Keratinocyte (primary cell): ENCODE data around the gene ACACA. TPM values are rescaled to one million over a fixed set of nuclear protein-coding genes. Genes with fewer than 3 reads are reported as not detected.

Experiments
- DNase-seq: peaks from one replicate; pipeline ENCODE4 v3.0.0-alpha.2; 2011; ENCODE audit warnings: low read depth, missing footprints, low spot score
- FAIRE-seq: peaks from 2 replicates; lab custom pipeline; 2011; peaks lifted over from hg19 to GRCh38; lab: Jason Lieb, UNC
- H2AFZ ChIP-seq: 2 replicates; pipeline ENCODE4 v1.6.0; 2012; ENCODE audit warnings: low read length, control low read depth, inconsistent platforms; ENCODE audit not compliant: control insufficient read depth
- H3K27ac ChIP-seq: 2 replicates; pipeline ENCODE4 v1.5.1; 2011; ENCODE audit warnings: low read length; ENCODE audit not compliant: control insufficient read depth, insufficient read depth
- H3K27me3 ChIP-seq: 3 replicates; pipeline ENCODE4 v1.6.0; 2011; ENCODE audit warnings: low read length; ENCODE audit not compliant: control insufficient read depth, insufficient read depth; ENCODE audit errors: extremely low read depth
- H3K36me3 ChIP-seq, 2 experiments: 2 replicates in 1 of 2; 3 replicates in 1 of 2; pipeline ENCODE4 v1.5.1; 2011; ENCODE audit warnings: low read length in 2 of 2, mild to moderate bottlenecking in 1 of 2; ENCODE audit not compliant: control insufficient read depth in 2 of 2, insufficient read depth in 2 of 2; ENCODE audit errors: extremely low read depth in 1 of 2
- H3K4me1 ChIP-seq: 3 replicates; pipeline ENCODE4 v1.5.1; 2011; ENCODE audit warnings: low read length; ENCODE audit not compliant: control insufficient read depth, insufficient read depth; ENCODE audit errors: extremely low read depth
- H3K4me2 ChIP-seq: 3 replicates; pipeline ENCODE4 v1.6.0; 2011; ENCODE audit warnings: low read depth, low read length; ENCODE audit not compliant: control insufficient read depth, insufficient read depth; ENCODE audit errors: extremely low read depth
- H3K4me3 ChIP-seq, 3 experiments: fragments of 200-600 bp in 1 of 3; sonication (generic) in 1 of 3; 2 replicates in 2 of 3; 3 replicates in 1 of 3; pipeline ENCODE4 v1.5.1; 2011 to 2016; ENCODE audit warnings: low read length in 3 of 3, mild to moderate bottlenecking in 3 of 3, control low read depth in 2 of 3, inconsistent platforms in 1 of 3, low read depth in 1 of 3, mixed read lengths in 1 of 3, mixed run types in 1 of 3, moderate library complexity in 1 of 3; ENCODE audit not compliant: control insufficient read depth in 2 of 3, insufficient read depth in 2 of 3; ENCODE audit errors: extremely low read depth in 1 of 3
- H3K79me2 ChIP-seq: 2 replicates; pipeline ENCODE4 v1.6.0; 2012; ENCODE audit warnings: low read length; ENCODE audit not compliant: control insufficient read depth, insufficient read depth
- H3K9ac ChIP-seq: 3 replicates; pipeline ENCODE4 v1.6.0; 2011; ENCODE audit warnings: low read length; ENCODE audit not compliant: control insufficient read depth, insufficient read depth; ENCODE audit errors: extremely low read depth
- H3K9me1 ChIP-seq: 3 replicates; pipeline ENCODE4 v1.6.0; 2011; ENCODE audit warnings: low read length; ENCODE audit not compliant: control insufficient read depth, insufficient read depth; ENCODE audit errors: extremely low read depth
- H3K9me3 ChIP-seq: 2 replicates; pipeline ENCODE4 v1.5.1; 2012; ENCODE audit warnings: low read depth, low read length; ENCODE audit not compliant: control insufficient read depth
- H4K20me1 ChIP-seq: 3 replicates; pipeline ENCODE4 v1.6.0; 2011; ENCODE audit warnings: low read length; ENCODE audit not compliant: control insufficient read depth, insufficient read depth; ENCODE audit errors: extremely low read depth
- CTCF ChIP-seq, 3 experiments: IDR thresholded peaks in 1 of 3; conservative IDR thresholded peaks in 1 of 3; optimal IDR thresholded peaks in 1 of 3; 2 replicates in 2 of 3; 3 replicates in 1 of 3; pipeline versions ENCODE3 to v1.5.1; 2011; ENCODE audit warnings: low read length in 3 of 3, mild to moderate bottlenecking in 3 of 3, moderate library complexity in 2 of 3, control low read depth in 1 of 3, inconsistent platforms in 1 of 3; ENCODE audit not compliant: insufficient read depth in 2 of 3; ENCODE audit errors: extremely low read depth in 1 of 3
- EZH2 ChIP-seq: IDR thresholded peaks from one replicate; pipeline ENCODE4 v1.6.1; 2012; ENCODE audit warnings: inconsistent platforms, mild to moderate bottlenecking, low read length, moderate library complexity
- dilution Hi-C: fragments of 300-500 bp; cut with MboI; formaldehyde crosslinking; loops from one replicate; pipeline ENCODE4 v1.7.0; 2020; ENCODE audit warnings: low sequenced_read_pairs; ENCODE audit not compliant: extremely low pct_ligation_motif_present
- polyA plus RNA-seq, 5 experiments: library from polyadenylated mRNA; depleted of rRNA in 3 of 5; stranded (reverse) in 3 of 5; stranded (forward) in 1 of 5; unstranded in 1 of 5; fragments of >200 nt; gene quantifications; 1 replicate in 1 of 5; 2 replicates in 3 of 5; 3 replicates in 1 of 5; pipeline versions ENCODE4 v1.2.1 to v1.2.3, GENCODE V29; 2011 to 2012; ENCODE audit warnings: missing spikeins in 2 of 5, low read depth in 1 of 5, low replicate concordance in 1 of 5

Gene ACACA
- polyA plus RNA-seq, 1 donor (not counting 4 experiments of a cell fraction or from before 2014, with no cell fraction given): 85.8 TPM

DNA sequence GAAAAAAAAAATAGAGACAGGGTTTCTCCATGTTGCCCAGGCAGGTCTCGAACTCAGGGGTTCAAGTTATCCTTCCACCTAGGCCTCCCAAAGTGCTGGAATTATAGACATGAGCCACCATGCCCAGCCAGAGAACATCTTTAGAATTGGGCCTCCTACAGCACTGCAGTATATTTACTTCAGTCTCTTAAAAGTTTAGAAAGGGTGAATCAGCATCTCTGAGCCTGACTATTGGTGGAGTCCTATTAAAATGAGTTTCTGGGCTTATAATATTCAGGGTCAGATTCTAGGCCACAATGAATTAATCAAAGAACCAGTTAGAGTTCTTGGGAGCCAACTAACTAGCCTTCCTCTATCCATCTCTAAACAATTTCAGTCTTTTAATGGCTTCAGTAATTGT is 22.8 kb upstream of the ACACA start:
- Histone ChIP-seq H4K20me1 (no peaks in the 10 kb centered on the region), H3K9me1 (no peaks in the 10 kb centered on the region), H3K4me3 (peak overlapping the region in 1 of 3 experiments; percentile 22), H3K36me3 (peaks cover 4 to 20% of the 10 kb centered on the region in 2 experiments), H3K9me3 (no peaks in the 10 kb centered on the region), H3K4me1 (peaks cover 23% of the 10 kb centered on the region), H3K79me2 (peaks cover 4% of the 10 kb centered on the region), H2AFZ (no peak overlapping the region), H3K27ac (peak overlapping the region; percentile 98), H3K27me3 (no peaks in the 10 kb centered on the region), H3K9ac (peak overlapping the region; percentile 59), H3K4me2 (peak overlapping the region; percentile 80)
- dilution Hi-C loops: no loop called here
- DNase-seq: no peak
- TF ChIP-seq EZH2 (no peak), CTCF (optimal IDR thresholded peaks at IDR 0.05 in 1 of 3, IDR thresholded peaks at IDR 0.05 in 1 of 3, conservative IDR thresholded peaks at IDR 0.05 in 1 of 3; ENCODE audit: extremely low read depth in 1 of 3, insufficient read depth in 2 of 3, low read length in 3 of 3) (no peak)
- FAIRE-seq: no peak

DNA sequence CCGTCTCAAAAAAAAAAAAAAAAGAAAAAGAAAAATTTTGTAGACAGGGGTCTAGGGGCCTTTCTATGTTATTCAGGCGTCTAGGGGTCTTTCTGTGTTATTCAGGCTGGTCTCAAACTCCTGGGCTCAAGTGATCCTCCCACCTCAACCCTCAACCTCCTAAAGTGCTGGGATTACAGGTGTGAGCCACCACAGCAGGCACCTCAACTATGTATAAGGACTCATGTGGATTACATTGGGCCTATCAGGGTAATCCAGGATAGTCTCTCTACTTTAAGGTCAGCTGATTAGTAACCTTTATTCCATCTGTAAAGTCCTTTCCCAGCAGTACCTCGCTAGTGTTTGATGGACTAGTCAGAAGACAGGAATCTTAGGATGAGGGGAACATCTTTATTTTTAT is 22.4 kb upstream of the ACACA start:
- TF ChIP-seq CTCF (optimal IDR thresholded peaks at IDR 0.05 in 1 of 3, IDR thresholded peaks at IDR 0.05 in 1 of 3, conservative IDR thresholded peaks at IDR 0.05 in 1 of 3; ENCODE audit: extremely low read depth in 1 of 3, insufficient read depth in 2 of 3, low read length in 3 of 3) (no peak), EZH2 (no peak)
- DNase-seq (no peak), FAIRE-seq (no peak)
- peaks cover 23% of the 10 kb centered on the region for H3K4me1 ChIP-seq
- H3K79me2 ChIP-seq: peaks cover 4% of the 10 kb centered on the region
- no peaks in the 10 kb centered on the region for H3K9me3 ChIP-seq
- H3K9me1 ChIP-seq: no peaks in the 10 kb centered on the region
- no peak overlapping the region for H2AFZ ChIP-seq
- no peak overlapping the region for H3K4me3 ChIP-seq
- H3K27me3 ChIP-seq: no peaks in the 10 kb centered on the region
- H3K9ac ChIP-seq: peak overlapping the region; percentile 59
- peak overlapping the region; percentile 80 for H3K4me2 ChIP-seq
- H4K20me1 ChIP-seq: no peaks in the 10 kb centered on the region
- dilution Hi-C loops: no loop called here
- H3K27ac ChIP-seq: peak overlapping the region; percentile 98
- H3K36me3 ChIP-seq: peaks cover 4 to 18% of the 10 kb centered on the region in 2 experiments
